Measurements from ENCODE around the gene BST1.

The BST1 gene, protein sequence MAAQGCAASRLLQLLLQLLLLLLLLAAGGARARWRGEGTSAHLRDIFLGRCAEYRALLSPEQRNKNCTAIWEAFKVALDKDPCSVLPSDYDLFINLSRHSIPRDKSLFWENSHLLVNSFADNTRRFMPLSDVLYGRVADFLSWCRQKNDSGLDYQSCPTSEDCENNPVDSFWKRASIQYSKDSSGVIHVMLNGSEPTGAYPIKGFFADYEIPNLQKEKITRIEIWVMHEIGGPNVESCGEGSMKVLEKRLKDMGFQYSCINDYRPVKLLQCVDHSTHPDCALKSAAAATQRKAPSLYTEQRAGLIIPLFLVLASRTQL

GRCh38 chr4:15702941-15703403 lies at the start of gene BST1:
Gene BST1 (plus strand): TSS chr4:15703065. CDS start chr4:15703145, 80 bp downstream.
- no peak for DNase-seq

GRCh38 chr4:15653420-15653819 lies 49.4 kb upstream of the BST1 start:
- DNase-seq = no peak

DNA sequence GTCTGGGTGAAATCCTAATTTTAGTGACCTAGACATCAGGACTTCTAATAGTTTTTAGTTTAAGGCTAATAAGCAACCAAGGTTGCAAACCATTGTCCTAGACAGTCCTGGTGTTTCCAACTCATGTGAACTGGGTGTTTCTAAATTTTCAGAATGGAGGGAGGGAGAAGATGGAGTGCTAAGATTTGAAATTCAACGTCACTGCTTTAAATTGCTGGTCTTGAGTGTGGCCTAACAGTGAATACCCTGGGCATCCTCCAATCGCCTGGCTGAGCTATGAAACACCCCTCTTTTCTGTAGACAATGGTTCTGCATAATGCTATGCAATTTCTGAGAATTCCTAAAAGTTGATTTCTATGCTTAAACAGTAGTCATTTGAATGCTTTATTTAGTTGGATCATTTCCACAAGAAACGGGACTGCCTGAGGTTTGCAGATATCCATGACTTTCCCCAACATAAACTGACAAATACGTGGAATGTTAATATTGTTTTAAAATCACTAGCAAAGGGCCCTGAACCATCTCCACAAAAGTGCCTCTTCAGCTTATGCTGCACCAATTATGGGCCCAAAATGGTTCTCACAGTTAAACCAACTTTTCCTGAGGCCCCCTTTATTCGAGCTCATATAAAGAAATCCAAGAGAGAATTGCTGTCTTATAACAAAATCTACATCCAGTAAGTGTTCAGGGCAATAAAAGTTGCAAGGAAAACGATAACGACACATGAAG lies 48.8 kb upstream of the BST1 start:
- DNase-seq = peak; percentile 22

DNA sequence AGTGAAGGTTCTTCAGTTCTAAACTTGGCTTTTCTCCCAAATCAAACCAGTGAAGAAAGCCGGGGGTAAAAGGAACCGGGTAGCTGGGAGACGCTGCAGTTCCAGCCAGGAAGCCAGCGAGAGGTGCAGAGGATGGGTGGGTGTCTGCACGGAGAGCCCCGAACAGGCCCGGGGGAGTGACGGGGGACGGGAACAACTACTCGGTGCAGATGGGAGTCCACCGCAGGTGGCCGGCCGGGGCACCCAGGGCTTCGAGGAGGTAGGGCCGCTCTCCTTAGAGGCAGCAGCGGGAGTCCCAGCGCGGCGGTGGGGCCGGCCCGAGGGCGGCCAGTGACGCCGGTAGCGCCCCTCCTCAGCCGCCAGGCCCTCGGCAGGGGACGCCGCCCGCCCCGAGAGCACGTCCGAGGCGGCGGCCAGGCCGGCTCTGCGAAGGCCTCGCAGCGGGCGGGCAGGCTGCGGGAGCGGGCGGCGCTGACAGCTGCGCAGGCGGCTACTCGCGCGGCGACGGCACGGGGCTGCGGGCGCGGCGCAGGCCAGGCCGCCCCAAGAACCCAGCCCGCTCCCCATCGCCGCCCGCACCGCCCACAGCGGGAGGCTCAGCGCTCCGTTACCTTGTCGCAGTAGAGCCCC lies 48.2 kb upstream of the BST1 start:
- no peak for DNase-seq

DNA sequence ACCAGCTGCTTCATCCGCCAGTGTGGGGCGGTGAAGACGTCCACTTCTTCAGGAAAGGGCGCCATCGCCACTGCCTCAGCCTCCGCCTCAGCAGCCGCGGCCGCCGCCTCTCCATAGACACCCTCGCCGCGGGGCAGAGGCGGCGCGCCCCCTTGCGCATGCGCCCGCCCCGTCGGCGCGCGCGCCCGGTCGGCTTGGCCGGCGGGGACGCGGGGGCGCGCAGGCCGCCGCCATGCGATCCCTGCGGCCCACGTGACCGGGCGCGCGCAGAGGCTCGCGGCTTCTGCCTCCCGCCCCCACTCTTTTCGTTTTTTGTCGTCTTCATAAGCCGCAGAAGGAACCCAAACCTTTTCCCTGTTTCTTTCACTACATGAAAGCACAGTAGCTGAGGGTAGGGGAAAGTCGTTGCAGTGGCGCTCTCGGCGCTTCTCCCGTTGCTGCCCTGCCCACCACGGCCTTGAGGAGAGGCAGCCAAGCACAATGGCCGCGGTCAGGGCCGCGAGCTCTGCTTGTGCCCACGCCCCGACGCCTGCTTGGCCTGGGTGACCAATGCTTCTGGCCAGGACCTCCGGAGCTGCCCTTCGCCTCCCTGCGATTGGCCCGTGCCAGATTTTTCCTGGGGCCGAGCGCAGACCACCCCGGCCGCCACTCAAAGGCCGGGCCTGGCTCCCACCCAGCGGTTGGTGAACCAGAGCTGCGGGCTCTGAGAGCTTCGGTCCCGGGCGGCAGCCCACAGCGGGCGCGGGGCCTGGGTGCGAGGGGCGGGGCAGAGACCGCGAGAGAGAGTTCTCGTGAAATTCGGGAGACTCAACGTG lies 47.4 kb upstream of the BST1 start, which contains the start of gene FBXL5:
Gene FBXL5, minus strand, starts transcription at position 135 of the 815 bp plus-strand sequence. Its CDS starts 70 bp downstream, at position 65.
- DNase-seq = peak; percentile 62

- peak; percentile 20 for DNase-seq
These were observed 46.8 kb upstream of the BST1 start for GRCh38 chr4:15656038-15656470.

DNA sequence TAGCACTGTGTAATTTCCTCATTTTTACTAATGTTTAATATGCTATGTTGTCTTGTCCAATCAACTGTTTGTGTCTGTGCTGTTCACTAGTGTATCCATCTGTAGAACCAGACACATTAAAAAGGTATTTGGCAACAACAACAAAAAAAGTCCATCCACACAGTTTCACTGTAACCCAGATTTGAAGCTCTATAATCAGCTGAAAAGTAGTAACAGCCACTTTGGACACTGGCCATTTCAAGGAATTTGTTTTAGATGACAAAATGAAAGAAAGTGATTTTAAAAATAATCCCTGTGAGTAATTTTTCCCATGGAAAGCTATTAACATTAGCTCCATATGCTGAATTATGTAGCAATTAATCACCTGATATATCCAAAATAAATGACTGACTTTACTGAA lies 45.5 kb upstream of the BST1 start:
- DNase-seq = no peak

DNA sequence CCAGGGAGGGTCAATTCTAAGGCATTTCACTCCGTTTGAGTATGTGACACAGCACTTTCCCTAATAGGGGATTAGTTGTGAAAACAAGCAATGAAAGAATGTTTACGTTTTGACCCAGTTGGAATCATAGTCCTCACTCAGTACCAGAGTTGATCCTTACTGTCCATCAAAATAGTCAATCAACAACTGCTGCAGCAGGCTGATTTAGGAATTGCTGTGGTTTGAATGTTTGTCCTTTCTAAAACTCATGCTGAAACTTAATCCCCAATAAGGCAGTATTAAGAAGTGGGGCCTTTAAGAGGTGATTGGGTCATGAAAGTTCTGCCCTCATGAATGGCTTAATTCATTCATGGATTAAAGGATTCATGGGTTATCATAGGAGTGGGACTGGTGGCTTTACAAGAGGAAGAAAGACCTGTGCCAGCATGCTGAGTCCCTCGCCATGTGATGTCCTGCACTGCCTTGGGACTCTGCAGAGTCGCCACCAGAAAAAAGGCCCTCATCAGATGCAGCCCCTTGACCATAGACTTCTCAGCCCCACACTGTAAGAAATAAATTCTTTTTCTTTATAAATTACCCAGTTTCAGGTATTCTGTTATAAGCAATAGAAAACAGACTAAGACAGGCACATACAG lies 44.6 kb upstream of the BST1 start:
- no peak for DNase-seq

DNA sequence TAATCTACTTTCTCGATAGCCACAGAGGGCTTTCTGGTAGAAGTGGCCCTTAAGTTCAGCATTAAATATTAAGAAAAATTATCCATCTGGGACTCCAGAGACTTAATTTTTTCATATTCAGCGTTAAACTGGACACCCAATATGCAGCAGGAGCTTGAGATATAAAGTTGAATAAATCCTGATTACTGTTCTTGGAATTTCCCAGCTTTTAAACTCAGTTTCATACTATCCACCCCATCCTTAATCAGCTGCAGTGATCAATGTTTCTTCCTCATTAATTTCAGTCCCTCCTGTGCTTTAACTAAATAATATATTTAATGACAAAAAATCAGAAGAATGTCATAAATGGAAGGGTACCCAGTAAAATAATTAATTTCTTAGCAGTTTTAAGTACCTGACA lies 44.1 kb upstream of the BST1 start:
- no peak for DNase-seq

DNA sequence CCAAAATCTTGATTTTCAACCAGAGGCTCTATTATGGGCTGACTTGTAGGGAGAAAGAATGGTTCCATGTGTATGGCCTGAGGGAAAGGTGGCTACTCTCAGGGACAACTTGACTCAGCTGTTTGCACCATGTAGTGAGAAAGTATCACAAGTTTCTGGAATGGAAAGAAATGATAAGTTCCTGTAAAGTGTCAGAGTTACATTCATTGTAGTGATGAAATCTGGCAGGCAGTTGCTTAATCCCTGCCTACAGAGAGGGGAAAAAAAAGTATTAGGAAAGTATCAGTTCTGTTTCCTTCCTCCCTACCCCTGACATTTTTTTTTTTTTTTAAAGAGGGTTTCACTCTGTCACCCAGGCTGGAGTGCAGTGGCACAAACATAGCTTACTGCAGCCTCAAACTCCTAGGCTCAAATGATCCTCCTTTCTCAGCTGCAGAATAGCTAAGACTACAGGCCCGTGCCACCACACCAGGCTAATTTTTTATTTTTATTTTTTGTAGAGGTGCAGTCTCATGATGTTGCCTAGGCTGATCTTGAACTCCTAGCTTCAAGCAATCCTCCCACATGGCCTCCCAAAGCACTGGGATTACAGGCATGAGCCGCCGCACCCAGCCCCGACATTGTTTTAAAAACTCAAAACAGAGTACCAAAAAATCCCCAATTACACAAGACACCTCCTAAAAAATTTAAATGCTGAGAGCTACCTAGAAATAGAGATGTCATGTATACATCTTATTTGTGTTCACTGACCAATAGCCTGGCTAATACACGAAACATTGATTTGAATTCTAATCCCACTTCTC lies 42.9 kb upstream of the BST1 start:
- DNase-seq = no peak

DNA sequence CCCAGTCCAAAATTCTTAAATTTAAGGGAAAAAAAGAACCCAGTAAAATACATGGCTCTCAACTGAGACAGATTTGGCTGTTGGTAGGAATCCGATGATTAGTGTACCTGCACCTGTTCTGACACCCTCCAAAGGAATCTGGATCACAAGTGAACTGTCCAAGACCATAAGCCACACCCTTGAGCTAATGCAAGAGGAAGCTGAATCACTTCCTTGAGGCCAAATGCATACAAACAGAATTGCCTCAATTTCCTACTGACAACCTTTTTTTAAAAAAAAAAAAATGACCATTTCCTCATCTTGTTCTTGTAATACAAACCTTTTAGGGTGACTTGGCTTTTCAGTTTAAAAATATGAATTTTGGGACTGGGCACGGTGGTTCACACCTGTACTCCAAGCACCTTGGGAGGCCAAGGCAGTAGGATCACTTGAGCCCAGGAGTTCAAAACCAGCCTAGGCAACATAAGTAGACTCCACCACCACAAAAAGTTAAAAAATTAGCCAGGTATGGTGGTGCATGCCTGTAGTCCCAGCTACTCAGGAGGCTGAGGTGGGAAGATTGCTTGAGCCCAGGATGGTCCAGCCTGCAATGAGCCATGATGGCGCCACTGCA lies 37.0 kb upstream of the BST1 start:
- no peak for DNase-seq

DNA sequence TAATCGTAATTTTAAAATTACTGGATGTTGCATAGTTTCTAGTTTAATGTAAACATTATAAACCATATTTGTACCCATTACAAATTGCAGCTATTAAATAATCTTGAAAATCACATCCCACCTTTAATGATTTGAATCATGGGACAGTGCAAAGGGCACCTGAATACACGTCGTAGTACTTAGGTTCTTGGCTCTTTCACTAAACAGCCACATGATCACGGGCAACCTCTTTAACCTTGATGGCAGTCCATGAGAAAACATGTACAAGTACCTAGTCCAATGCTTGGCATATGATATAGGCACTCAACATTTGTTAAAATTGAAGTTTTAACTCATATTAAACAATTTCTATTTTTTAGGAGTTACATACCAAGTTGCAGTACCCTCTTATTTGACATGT lies 35.9 kb upstream of the BST1 start:
- DNase-seq = no peak

DNA sequence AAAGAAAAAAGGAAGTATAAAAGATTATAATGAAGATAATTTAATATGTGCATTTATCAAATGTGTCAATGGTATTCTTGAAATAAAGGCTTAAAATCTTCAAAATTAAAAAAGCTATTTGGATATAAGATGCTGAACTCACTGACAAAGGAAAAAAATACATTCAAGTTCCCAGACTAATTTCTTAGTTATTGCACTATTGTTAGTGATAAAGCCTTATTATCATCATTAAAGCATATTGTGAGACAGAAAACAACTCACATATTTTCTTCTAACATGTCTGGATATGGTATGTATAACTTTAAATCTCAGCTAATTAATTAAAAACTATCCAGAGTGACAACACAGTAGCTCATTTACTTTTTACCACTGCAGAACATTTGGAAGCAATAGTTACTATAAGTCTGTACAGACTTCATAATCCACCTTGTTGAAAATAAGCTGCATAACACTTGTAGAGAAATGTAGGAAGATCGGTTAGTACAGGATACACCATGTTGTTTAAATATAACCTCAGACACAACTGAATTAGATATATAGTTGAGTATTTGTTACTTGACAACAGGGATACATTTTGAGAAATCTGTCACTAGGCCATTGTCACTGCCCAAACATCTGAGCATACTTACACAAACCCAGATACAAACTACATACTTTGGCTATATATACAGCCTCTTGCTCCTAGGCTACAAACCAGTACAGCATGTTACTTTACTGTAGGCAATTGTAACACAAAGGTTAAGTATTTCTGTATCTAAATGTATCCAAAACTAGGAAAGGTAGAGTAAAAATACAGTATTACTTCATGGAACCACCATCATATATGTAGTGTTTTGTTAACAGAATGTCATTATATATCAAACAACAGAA lies 34.1 kb upstream of the BST1 start:
- no peak for DNase-seq

DNA sequence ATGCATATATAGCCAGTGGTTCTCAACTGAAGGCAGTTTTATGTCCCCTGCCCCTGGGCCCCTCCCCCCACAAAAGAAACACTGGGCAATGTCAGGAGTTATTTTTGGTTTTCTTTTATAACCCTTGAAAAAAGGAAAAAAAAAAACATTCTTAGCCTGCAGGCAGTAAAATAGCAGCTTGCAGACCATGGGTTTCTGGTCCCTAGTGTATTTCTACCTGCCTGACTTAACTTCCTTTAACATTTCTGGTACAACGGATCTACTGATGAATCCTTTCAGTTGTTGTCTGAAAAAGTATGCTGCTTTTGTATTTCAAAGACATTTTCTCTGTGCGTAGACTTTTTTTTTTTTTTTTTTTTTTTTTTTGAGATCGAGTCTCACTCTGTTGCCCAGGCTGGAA lies 32.3 kb upstream of the BST1 start:
- no peak for DNase-seq

DNA sequence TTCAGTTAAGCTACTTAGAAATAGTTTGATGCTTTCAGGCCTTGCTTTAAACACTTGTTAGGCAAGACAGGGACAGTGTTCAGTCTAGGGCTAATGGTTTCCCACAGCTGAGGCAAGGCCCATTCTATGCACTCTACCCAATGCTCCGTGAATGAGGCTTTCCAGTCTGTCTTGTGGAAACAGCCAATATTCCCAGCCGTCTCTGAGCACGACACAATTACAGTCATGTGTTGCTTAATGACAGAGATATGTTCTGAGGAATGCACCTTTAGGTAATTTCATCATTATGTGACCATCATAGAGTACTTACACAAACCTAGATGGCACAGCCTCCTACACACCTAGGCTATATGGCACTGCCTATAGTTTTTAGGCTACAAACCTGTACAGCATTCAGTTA lies 30.8 kb upstream of the BST1 start:
- DNase-seq = no peak

GRCh38 chr4:15673337-15673736 lies 29.5 kb upstream of the BST1 start:
- no peak for DNase-seq

GRCh38 chr4:15674046-15674445 lies 28.8 kb upstream of the BST1 start:
- no peak for DNase-seq

GRCh38 chr4:15674926-15675325 lies 27.9 kb upstream of the BST1 start:
- DNase-seq = no peak

DNA sequence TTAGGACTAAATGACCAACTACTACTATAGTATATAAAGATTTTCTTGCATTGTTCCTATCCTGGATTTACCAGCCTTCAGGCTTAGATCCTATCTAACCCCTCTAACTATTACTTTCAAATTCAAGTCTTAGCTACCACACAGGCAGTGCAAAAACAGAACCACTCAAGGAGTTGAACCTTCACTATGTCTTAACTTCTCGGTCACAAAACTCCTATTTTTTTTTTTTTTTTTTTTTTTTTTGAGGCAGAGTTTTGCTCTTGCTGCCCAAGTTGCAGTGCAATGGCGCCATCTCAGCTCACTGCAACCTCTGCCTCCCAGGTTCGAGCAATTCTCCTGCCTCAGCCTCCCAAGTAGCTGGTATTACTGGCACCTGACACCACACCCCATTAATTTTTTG lies 27.5 kb upstream of the BST1 start:
- DNase-seq = no peak

GRCh38 chr4:15676039-15676438 lies 26.8 kb upstream of the BST1 start:
- no peak for DNase-seq
